CD4-positive, alpha-beta T cell treated with Interleukin-21 for 1 hour (primary cell): ENCODE results near the gene CALR.
"Not testable (repeated sequence)": the region's sequence is repeated elsewhere in the genome, so short reads cannot be mapped to it uniquely, and the experiment has no call there.

Experiments used
- DNase-seq: peaks from one replicate; pipeline ENCODE4 v3.0.0-alpha.2; 2020

Gene CALR

GRCh38 chr19:12953799-12954611, 15.6 kb downstream of the CALR start:
- DNase-seq, result no peak

DNA sequence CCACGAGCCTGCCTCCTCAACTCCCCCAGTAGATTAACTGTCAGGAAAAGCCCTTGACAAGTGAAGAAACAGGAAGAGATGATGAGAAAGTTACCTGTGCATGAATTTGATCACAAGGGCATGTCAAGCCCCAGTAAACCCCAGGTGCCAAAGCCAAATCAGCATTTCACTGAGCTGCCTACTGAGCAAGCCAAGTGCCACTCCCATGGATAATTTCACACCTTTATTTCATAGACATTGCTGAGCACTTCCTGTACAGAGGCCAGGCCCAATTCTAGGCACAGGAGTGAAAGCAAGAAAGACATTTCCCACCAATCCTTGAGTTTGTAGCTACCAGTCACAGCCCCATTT, 16.2 kb downstream of the CALR start:
- no peak for DNase-seq

DNA sequence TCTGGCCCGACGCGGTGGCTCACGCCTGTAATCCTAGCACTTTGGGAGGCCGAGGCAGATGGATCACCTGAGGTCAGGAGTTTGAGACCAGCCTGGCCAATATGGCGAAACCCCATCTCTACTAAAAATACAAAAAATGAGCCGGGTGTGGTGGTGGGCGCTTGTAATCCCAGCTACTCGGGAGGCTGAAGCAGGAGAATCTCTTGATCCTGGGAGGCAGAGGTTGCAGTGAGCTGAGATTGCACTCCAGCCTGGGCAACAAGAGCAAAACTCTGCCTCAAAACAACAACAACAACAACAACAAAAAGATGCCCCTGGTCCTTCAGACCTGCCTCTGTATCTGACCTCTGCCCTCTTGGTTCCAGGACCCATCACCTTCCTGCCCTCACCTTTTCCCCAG, 17.2 kb downstream of the CALR start:
- not testable (repeated sequence) for DNase-seq

DNA sequence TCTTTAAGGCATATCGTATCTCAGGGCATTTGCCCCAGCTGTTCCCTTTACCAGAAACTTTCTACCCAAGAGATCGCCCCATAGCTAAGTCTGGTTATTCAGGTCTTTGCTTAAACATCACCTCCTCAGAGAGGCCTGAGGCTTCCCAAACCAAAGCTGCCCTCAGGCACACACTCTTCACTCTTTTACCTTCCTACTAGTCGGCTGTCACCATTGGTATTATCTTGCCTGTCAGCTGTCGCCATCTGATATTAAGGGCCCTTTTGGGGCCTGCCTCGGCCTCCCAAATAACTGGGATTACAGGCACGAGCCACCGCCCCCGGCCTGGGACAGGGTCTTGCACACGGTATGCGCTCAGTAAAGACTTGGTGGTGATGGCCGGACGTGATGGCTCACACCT, 17.6 kb downstream of the CALR start:
- DNase-seq, result no peak

DNA sequence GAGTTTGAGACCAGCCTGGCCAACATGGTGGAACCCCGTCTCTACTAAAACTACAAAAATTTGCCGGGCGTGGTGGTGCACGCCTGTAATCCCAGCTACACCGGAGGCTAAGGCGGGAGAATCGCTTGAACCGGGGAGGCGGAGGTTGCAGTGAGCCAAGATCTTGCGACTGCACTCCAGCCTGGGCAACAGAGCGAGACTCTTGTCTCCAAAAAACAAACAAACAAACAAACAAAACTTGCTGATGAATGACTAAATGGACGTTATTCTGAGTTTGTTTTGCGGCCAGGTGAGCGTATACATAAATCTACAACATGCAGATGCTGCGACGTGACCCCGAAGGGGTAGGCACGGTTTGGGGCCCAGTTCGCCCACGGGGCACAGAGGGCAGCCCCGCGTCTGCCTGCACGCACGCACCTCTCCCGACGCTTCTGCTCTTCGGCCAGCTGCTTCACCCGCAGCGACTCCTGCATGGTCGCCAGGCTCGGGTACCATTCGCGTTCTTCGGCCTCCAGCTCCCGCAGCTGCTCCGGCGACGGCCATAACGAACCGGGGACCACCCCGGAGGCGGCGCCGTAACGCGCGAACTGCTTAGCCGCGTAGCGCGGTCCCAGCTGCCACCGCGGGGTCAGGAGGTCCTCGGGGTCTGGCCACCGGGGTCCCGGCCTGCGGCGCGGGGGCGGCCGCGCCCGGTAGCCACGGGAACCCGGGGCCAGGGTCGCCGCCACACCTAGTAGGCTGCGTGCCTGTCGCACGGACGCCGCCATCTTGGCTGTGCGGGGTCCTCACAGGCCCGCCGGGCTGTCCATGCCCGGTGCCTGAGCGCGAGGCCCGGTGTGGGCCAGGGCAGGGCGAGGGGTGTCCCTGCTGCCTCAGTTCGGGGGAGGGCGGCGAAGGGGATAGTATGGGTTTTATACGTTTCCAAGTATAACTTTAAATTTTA, 18.3 kb downstream of the CALR start, which contains the start of gene GADD45GIP1:
Gene GADD45GIP1 (minus strand): TSS at position 778 of the 943 bp plus-strand sequence. CDS start 11 bp downstream, at position 767.
- peak; percentile 84 for DNase-seq

- not testable (repeated sequence) for DNase-seq
These were observed 19.1 kb downstream of the CALR start for GRCh38 chr19:12957389-12957952.

GRCh38 chr19:12959481-12959880, 21.1 kb downstream of the CALR start:
- DNase-seq, result no peak

DNA sequence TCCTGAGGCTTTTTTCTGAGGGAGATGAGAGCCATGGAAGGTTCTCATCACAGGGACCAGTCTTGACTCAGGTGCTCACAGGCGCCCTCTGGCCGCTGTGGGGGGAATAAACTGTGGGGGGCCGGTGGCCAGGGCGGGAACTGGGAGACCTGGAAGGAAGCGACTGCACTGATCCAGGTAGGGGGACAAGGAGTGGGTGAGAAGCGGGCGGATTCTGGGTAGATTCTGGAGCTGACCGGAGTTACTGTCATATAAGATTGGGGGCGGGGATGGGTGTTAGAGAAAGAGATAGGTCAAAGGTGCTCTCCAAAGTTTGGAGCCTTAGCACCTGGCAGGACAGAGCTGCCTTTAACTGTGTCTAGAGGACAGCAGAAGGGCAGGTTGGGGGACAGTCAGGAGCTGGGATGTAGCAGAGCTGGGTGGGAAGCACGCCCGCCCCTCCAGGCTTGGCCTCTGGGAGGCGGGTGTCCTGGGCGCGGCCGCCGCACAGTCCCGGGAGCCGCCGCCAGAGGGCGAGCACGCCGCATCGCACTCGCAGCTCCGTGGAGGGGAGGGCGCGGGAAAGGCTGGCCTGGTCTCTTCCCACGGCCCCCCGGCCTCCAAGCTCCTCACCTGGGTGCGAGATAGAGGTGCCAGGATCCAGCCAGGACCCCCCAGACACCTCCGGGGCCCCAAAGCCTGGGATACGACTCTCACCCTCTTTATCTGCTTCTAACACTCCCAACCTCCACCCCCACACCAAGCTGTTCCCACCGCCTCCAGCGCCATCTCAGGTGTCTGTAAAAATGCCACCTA, 26.8 kb downstream of the CALR start:
- peak; percentile 83 for DNase-seq

- no peak for DNase-seq
These were observed 27.4 kb downstream of the CALR start for GRCh38 chr19:12965812-12966135.

- DNase-seq, result no peak
These were observed 29.5 kb downstream of the CALR start for GRCh38 chr19:12967907-12968306.

- DNase-seq, result no peak
These were observed 31.0 kb downstream of the CALR start, which contains the start of gene DAND5 for GRCh38 chr19:12969292-12969988. Gene DAND5, plus strand, starts transcription at chr19:12969576. Its CDS starts 85 bp downstream, at chr19:12969661.

- DNase-seq, result no peak
These were observed 31.8 kb downstream of the CALR start for GRCh38 chr19:12970070-12970820.

DNA sequence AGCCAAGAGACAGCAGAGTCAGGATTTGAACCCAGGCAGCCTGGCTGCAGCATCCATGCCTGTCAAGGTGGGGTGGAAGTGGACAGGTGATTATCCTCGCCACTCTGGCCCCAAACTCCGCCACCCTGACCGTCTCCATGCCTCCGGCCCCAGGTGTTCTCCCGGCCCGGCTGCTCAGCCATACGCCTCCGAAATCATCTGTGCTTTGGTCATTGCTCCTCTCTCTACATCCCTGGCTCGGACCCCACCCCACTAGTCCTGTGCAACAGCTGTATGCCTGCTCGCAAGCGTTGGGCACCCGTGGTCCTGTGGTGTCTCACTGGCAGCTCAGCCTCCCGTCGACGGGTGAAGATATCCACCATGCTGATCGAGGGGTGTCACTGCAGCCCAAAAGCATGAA, 34.8 kb downstream of the CALR start:
- no peak for DNase-seq

- DNase-seq, result no peak
These were observed 36.2 kb downstream of the CALR start for GRCh38 chr19:12974301-12975220.

- DNase-seq, result no peak
These were observed 36.9 kb downstream of the CALR start for GRCh38 chr19:12975221-12975741.

DNA sequence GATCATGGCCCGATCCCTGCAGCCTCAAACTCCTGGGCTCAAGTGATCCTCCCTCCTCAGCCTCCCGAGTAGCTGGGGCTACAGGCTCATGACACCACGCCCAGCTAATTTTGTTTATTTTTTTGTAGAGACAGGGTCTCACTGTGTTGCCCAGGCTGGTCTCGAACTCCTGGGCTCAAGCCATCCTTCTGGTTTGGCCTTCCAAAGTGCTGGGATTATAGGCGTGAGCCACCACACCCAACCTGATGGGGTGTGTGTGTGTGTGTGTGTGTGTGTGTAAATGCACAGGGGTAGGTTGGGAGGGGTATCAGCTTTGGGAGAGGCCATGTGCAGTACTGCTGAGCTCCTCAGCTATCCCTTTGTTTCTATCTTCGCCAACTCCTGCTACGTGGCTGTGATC, 37.7 kb downstream of the CALR start:
- not testable (repeated sequence) for DNase-seq

- DNase-seq, result no peak
These were observed 41.6 kb downstream of the CALR start for GRCh38 chr19:12979974-12980373.

- DNase-seq, result no peak
These were observed 44.2 kb downstream of the CALR start for GRCh38 chr19:12982648-12983047.

DNA sequence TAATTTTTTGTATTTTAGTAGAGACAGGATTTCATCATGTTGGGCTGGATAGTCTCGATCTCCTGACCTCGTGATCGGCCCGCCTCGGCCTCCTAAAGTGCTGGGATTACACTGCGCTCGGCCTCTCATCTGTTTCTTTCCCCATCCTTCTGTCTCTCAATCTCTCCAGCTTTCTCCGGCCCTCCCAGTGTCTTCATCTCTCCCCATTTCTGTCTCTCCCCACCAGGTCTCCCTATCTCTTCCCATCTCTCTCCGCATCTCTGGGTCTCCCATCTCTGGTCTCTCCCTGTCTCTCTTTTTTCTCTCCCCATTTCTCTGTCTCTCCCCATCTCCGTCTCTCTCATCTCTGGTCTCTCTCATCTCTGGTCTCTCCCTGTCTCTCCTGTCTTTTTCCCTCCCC, 44.7 kb downstream of the CALR start:
- no peak for DNase-seq
